Neural cell (in vitro differentiated cells): Measurements from ENCODE around the gene FGF12.

Source experiments
- EP300 ChIP-seq: fragments of 450-650 bp; conservative IDR thresholded peaks from 2 replicates; pipeline ENCODE4 v1.6.1; 2014; ENCODE audit warnings: antibody characterized with exemption, mild to moderate bottlenecking, moderate library complexity; ENCODE audit not compliant: poor library complexity, severe bottlenecking
- EZH2 ChIP-seq: fragments of 200-600, 300-800 bp; shearing (Covaris generic), sonication (generic); IDR thresholded peaks from 2 replicates; pipeline ENCODE4 v1.6.1; 2014; ENCODE audit warnings: antibody characterized with exemption, low read length, borderline replicate concordance, mild to moderate bottlenecking; ENCODE audit not compliant: insufficient read depth, poor library complexity, severe bottlenecking
- MXI1 ChIP-seq: fragments of 450-650 bp; conservative IDR thresholded peaks from 2 replicates; pipeline ENCODE4 v1.6.1; 2014; ENCODE audit warnings: antibody characterized with exemption, mild to moderate bottlenecking; ENCODE audit not compliant: poor library complexity, severe bottlenecking
- POLR2AphosphoS5 ChIP-seq: IDR thresholded peaks from 2 replicates; pipeline ENCODE4 v1.6.1; 2012
- RAD21 ChIP-seq: fragments of 450-650 bp; conservative IDR thresholded peaks from 2 replicates; pipeline ENCODE4 v1.6.1; 2014; ENCODE audit warnings: antibody characterized with exemption, mild to moderate bottlenecking, moderate library complexity
- REST ChIP-seq: IDR thresholded peaks from 2 replicates; pipeline ENCODE4 v1.6.1; 2012; ENCODE audit warnings: borderline replicate concordance
- SMC3 ChIP-seq: fragments of 450-650 bp; conservative IDR thresholded peaks from 2 replicates; pipeline ENCODE4 v1.6.1; 2014; ENCODE audit warnings: antibody characterized with exemption, mild to moderate bottlenecking, moderate library complexity; ENCODE audit not compliant: poor library complexity
- TAF1 ChIP-seq: IDR thresholded peaks from 2 replicates; pipeline ENCODE4 v1.6.1; 2012; ENCODE audit warnings: low read depth
- TF ChIP-seq, protein P1 (sequence below): fragments of 450-650 bp; IDR thresholded peaks from 2 replicates; pipeline ENCODE4 v1.5.1; 2014; ENCODE audit warnings: antibody characterized with exemption, mild to moderate bottlenecking, moderate library complexity; ENCODE audit not compliant: poor library complexity, severe bottlenecking

DNA sequence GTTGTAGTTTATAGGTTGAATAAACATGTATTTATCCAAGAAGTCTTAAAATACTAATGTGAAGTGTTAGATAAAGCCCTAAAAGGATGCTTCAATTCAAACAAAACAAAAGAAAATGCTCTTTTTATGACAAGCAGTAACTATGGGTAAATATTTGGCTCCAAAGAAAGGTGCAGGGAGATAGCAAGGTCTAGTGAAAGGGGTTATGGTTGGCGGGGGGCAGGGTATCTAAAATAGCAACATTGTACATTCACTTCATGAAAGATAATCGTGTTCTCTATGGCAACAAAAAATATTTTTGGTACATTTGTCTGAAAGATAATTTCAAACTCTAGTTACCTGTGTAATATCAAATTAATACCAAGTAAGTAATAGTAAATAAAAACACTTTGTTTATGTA lies 149.5 kb downstream of the FGF12 start:
- TF ChIP-seq, protein P1, sequence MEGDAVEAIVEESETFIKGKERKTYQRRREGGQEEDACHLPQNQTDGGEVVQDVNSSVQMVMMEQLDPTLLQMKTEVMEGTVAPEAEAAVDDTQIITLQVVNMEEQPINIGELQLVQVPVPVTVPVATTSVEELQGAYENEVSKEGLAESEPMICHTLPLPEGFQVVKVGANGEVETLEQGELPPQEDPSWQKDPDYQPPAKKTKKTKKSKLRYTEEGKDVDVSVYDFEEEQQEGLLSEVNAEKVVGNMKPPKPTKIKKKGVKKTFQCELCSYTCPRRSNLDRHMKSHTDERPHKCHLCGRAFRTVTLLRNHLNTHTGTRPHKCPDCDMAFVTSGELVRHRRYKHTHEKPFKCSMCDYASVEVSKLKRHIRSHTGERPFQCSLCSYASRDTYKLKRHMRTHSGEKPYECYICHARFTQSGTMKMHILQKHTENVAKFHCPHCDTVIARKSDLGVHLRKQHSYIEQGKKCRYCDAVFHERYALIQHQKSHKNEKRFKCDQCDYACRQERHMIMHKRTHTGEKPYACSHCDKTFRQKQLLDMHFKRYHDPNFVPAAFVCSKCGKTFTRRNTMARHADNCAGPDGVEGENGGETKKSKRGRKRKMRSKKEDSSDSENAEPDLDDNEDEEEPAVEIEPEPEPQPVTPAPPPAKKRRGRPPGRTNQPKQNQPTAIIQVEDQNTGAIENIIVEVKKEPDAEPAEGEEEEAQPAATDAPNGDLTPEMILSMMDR, result no peak
- TF ChIP-seq EP300, result no peak
- no peak for TF ChIP-seq SMC3
- no peak for TF ChIP-seq MXI1
- TF ChIP-seq EZH2, result no peak
- TF ChIP-seq REST, result no peak
- no peak for TF ChIP-seq POLR2AphosphoS5
- no peak for TF ChIP-seq RAD21
- no peak for TF ChIP-seq TAF1
